A549 (cell line): ENCODE data around the gene PES1. TPM values are rescaled to one million over a fixed set of nuclear protein-coding genes. Genes with fewer than 3 reads are reported as not detected.

Experiments
- ATAC-seq, 2 experiments: fragments of 200-7000 bp in 1 of 2; fragments of >200 bp in 1 of 2; cut with Nextera tagmentation in 1 of 2; cut with Tn5 transposase in 1 of 2; 3 replicates each; pipeline versions ENCODE4 v1.8.0 to v1.9.1; 2018 to 2020; ENCODE audit warnings: mild to moderate bottlenecking in 1 of 2, moderate library complexity in 1 of 2
- CTCF ChIA-PET: fragments of 300-600 bp; sonication (Branson Sonifier 250); formaldehyde crosslinking; extraction: SDS; loops from one replicate; lab custom pipeline; 2021; ENCODE audit warnings: antibody characterized with exemption, inconsistent platforms; lab: Yijun Ruan, JAX
- POLR2A ChIA-PET: fragments of 350-600 bp; formaldehyde crosslinking; extraction: SDS; loops from one replicate; lab custom pipeline; 2021; ENCODE audit warnings: antibody characterized with exemption, inconsistent platforms; lab: Yijun Ruan, JAX
- DNase-seq, 2 experiments: peaks; one replicate each; pipeline versions ENCODE4 v3.0.0 to v3.0.0-alpha.2; 2011 to 2016; ENCODE audit warnings: low read depth in 1 of 2, low spot score in 1 of 2
- FAIRE-seq: peaks from 2 replicates; lab custom pipeline; 2011; peaks lifted over from hg19 to GRCh38; lab: Jason Lieb, UNC
- H3K27ac ChIP-seq, 2 experiments: fragments of >200 bp; sonication (Bioruptor Twin); formaldehyde crosslinking; 3 replicates each; pipeline ENCODE4 v1.5.1; 2016 to 2017
- H3K4me1 ChIP-seq: fragments of >200 bp; sonication (Bioruptor Twin); formaldehyde crosslinking; 3 replicates; pipeline ENCODE4 v1.6.1; 2016
- H3K4me2 ChIP-seq: fragments of >200 bp; sonication (Bioruptor Twin); formaldehyde crosslinking; 3 replicates; pipeline ENCODE4 v1.6.1; 2016
- H3K4me3 ChIP-seq: fragments of >200 bp; sonication (Bioruptor Twin); formaldehyde crosslinking; 3 replicates; pipeline ENCODE4 v1.5.1; 2016
- H3K9me3 ChIP-seq: fragments of >200 bp; sonication (Bioruptor Twin); formaldehyde crosslinking; 3 replicates; pipeline ENCODE4 v1.6.1; 2016
- CBX8 ChIP-seq: fragments of 200-600 bp; sonication (generic); IDR thresholded peaks from 2 replicates; pipeline ENCODE4 v1.6.1; 2016
- EHF ChIP-seq: fragments of 250-450 bp; sonication (Bioruptor Pico); IDR thresholded peaks from 2 replicates; pipeline ENCODE4 v1.5.0; 2020; ENCODE audit warnings: mild to moderate bottlenecking
- EHMT2 ChIP-seq: fragments of 200-600 bp; sonication (generic); IDR thresholded peaks from 2 replicates; pipeline ENCODE4 v1.6.1; 2016; ENCODE audit warnings: antibody characterized with exemption, low read depth, mild to moderate bottlenecking, moderate library complexity
- FOSL2 ChIP-seq, 2 experiments: fragments of 450-650 bp in 1 of 2; fragments of >200 bp in 1 of 2; sonication (Bioruptor Twin) in 1 of 2; formaldehyde crosslinking; IDR thresholded peaks; 2 replicates each; pipeline versions ENCODE4 v1.5.0 to v1.6.1; 2016 to 2020; ENCODE audit warnings: mild to moderate bottlenecking in 1 of 2, moderate library complexity in 1 of 2
- HEYL ChIP-seq: fragments of 250-450 bp; sonication (Bioruptor Pico); IDR thresholded peaks from 2 replicates; pipeline ENCODE4 v1.8.0; 2021; ENCODE audit warnings: mild to moderate bottlenecking, moderate library complexity
- JUN ChIP-seq, 2 experiments: fragments of >200 bp; sonication (Bioruptor Twin); formaldehyde crosslinking; IDR thresholded peaks; 2 replicates in 1 of 2; 3 replicates in 1 of 2; pipeline ENCODE4 v1.6.1; 2016 to 2017
- KDM5A ChIP-seq: fragments of 200-600 bp; sonication (generic); IDR thresholded peaks from 2 replicates; pipeline ENCODE4 v1.6.1; 2016; ENCODE audit warnings: antibody characterized with exemption, mild to moderate bottlenecking
- MAZ ChIP-seq: fragments of 150-350 bp; IDR thresholded peaks from 2 replicates; pipeline ENCODE4 v1.6.1; 2014; ENCODE audit warnings: antibody characterized with exemption, low read depth, low read length, borderline replicate concordance
- MYC ChIP-seq: IDR thresholded peaks from 2 replicates; pipeline ENCODE4 v1.6.1; 2012; ENCODE audit warnings: mild to moderate bottlenecking, inconsistent platforms, low read length, improper control_type of control experiment, borderline replicate concordance
- NPAS2 ChIP-seq: fragments of 250-450 bp; sonication (Bioruptor Pico); IDR thresholded peaks from 2 replicates; pipeline ENCODE4 v1.8.0; 2022; ENCODE audit warnings: mild to moderate bottlenecking, moderate library complexity, borderline replicate concordance
- RAD21 ChIP-seq, 2 experiments: fragments of >200 bp in 1 of 2; sonication (Bioruptor Twin) in 1 of 2; formaldehyde crosslinking in 1 of 2; IDR thresholded peaks in 1 of 2; conservative IDR thresholded peaks in 1 of 2; 2 replicates in 1 of 2; 3 replicates in 1 of 2; pipeline ENCODE4 v1.6.1; 2012 to 2018; ENCODE audit warnings: inconsistent platforms in 1 of 2
- SMC3 ChIP-seq: fragments of >200 bp; sonication (Bioruptor Twin); formaldehyde crosslinking; IDR thresholded peaks from 3 replicates; pipeline ENCODE4 v1.6.1; 2018; ENCODE audit warnings: inconsistent platforms
- ZC3H11A ChIP-seq: fragments of 450-650 bp; IDR thresholded peaks from 2 replicates; pipeline ENCODE4 v1.6.1; 2014; ENCODE audit warnings: antibody characterized with exemption, mild to moderate bottlenecking
- ZFP36 ChIP-seq: fragments of 450-650 bp; IDR thresholded peaks from 2 replicates; pipeline ENCODE4 v1.6.1; 2014; ENCODE audit warnings: borderline replicate concordance; ENCODE audit not compliant: partially characterized antibody
- WGBS: methylation state at CpG from one replicate; pipeline ENCODE4 v1.1.6; 2017; ENCODE audit errors: missing lambda C conversion rate; 5-methylcytosine and 5-hydroxymethylcytosine counted together
- polyA plus RNA-seq, 4 experiments: library from polyadenylated mRNA; depleted of rRNA in 3 of 4; stranded (reverse); fragments of >200 nt; fragmentation: RNase III in 1 of 4; extraction: RNeasy Plus Mini Kit Qiagen cat#74134 plus additional on column Dnase treatment in 1 of 4; gene quantifications; 2 replicates in 3 of 4; 3 replicates in 1 of 4; pipeline ENCODE4 v1.2.3, GENCODE V29; 2011 to 2017
- TF ChIP-seq, protein P1 (sequence below): IDR thresholded peaks from 2 replicates; pipeline ENCODE4 v1.6.1; 2012
- TF ChIP-seq, protein P2 (sequence below): IDR thresholded peaks from 2 replicates; pipeline ENCODE4 v1.6.1; 2012
- TF ChIP-seq, protein P3 (sequence below): fragments of >200 bp; sonication (Bioruptor Twin); formaldehyde crosslinking; IDR thresholded peaks from 3 replicates; pipeline ENCODE4 v1.5.1; 2016
- TF ChIP-seq, protein P4 (sequence below): fragments of 450-650 bp; IDR thresholded peaks from 2 replicates; pipeline ENCODE4 v1.6.1; 2014; ENCODE audit warnings: antibody characterized with exemption

Gene PES1
- polyA plus RNA-seq, 2 of the 4 experiments (the other 2 are of a cell fraction), result 107 to 111 TPM

DNA sequence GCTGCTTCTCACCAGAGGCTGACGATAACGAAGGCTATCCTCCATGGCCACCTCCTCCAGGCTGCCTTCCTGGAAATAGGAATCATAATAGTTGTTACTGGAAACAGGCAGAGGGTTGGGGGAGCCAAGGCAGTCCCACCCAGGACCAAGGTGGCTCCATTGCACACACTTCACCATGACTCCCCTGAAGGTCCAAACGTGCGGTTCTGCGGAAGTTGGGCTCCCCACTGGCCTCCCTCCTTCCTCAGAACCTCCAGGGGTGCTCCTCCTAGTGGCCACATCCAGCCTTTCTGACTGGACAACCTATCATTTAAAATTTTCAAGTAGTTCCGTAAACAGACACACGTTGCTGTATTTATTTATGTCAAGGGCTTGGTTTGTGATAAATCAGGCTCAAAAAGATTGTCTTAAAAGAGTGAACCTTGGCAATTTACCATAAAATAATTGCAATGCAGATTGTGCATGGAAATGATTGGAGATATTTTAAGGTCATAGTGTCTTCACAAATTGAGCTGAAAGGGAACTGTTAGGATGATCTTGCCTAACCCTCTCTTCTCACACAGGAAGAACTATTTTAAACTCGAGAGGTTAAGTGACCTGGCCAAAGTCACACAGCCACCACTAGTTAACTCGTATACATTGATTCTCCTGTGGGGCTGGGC, 13.9 kb upstream of the PES1 start:
- 16% methylated on average over 7 of the region's 9 CpGs for WGBS
- H3K4me3 ChIP-seq, result peak overlapping the region; percentile 51
- ATAC-seq (peak; percentile 75 to 78), DNase-seq (peak; percentile 69), FAIRE-seq (no peak)
- H3K4me1 ChIP-seq, result peaks cover 32% of the 10 kb centered on the region
- CTCF ChIA-PET, result interaction anchor here (0.7 to 1.9 kb wide), 12 partner anchors 8 to 432 kb away, joined by 3 to 7 read pairs (median 4); no protein-coding TSS in a partner anchor
- peak overlapping the region; percentile 78 to 90 for H3K27ac ChIP-seq
- POLR2A ChIA-PET, result no interaction called here
- TF ChIP-seq, protein P1, sequence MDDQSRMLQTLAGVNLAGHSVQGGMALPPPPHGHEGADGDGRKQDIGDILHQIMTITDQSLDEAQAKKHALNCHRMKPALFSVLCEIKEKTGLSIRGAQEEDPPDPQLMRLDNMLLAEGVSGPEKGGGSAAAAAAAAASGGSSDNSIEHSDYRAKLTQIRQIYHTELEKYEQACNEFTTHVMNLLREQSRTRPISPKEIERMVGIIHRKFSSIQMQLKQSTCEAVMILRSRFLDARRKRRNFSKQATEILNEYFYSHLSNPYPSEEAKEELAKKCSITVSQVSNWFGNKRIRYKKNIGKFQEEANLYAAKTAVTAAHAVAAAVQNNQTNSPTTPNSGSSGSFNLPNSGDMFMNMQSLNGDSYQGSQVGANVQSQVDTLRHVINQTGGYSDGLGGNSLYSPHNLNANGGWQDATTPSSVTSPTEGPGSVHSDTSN, result no peak
- peak; percentile 32 for TF ChIP-seq SMC3
- TF ChIP-seq, protein P2, sequence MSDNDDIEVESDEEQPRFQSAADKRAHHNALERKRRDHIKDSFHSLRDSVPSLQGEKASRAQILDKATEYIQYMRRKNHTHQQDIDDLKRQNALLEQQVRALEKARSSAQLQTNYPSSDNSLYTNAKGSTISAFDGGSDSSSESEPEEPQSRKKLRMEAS, result peak; percentile 60
- peak; percentile 94 for TF ChIP-seq ZFP36
- peak; percentile 21 to 31; a peak in 2 of 5 replicates for TF ChIP-seq RAD21 (conservative IDR thresholded peaks at IDR 0.05 in 1 of 2, IDR thresholded peaks at IDR 0.05 in 1 of 2)
- TF ChIP-seq, protein P3, sequence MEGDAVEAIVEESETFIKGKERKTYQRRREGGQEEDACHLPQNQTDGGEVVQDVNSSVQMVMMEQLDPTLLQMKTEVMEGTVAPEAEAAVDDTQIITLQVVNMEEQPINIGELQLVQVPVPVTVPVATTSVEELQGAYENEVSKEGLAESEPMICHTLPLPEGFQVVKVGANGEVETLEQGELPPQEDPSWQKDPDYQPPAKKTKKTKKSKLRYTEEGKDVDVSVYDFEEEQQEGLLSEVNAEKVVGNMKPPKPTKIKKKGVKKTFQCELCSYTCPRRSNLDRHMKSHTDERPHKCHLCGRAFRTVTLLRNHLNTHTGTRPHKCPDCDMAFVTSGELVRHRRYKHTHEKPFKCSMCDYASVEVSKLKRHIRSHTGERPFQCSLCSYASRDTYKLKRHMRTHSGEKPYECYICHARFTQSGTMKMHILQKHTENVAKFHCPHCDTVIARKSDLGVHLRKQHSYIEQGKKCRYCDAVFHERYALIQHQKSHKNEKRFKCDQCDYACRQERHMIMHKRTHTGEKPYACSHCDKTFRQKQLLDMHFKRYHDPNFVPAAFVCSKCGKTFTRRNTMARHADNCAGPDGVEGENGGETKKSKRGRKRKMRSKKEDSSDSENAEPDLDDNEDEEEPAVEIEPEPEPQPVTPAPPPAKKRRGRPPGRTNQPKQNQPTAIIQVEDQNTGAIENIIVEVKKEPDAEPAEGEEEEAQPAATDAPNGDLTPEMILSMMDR, result peak; percentile 64
- H3K4me2 ChIP-seq, result peak overlapping the region; percentile 89
- no peaks in the 10 kb centered on the region for H3K9me3 ChIP-seq

DNA sequence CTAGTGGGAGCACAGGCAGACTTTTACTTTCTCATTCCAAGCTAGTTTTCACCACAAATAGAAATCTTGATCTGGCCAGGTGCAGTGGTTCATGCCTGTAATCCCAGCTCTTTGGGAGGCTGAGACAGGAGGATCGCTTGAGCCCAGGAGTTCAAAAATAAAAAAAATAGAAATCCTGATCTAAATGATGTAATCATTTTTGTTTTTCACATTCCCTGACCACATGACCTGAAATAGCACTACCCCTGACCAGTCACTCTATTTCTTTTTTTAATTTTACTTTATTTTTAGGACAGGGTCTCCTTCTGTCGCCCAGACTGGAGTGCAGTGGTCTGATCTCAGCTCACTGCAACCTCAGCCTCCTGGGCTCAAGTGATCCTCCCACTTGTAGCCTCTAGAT, 13.0 kb upstream of the PES1 start:
- 87% methylated on average over 2 of the region's 2 CpGs for WGBS
- no peak for FAIRE-seq
- TF ChIP-seq NPAS2 (CRISPR knock-in tag), result no peak
- TF ChIP-seq MYC, result no peak
- no peak for TF ChIP-seq FOSL2 (IDR thresholded peaks at IDR 0.05)
- no peak for TF ChIP-seq FOSL2 (CRISPR knock-in tag; IDR thresholded peaks at IDR 0.05)
- TF ChIP-seq RAD21 (conservative IDR thresholded peaks at IDR 0.05 in 1 of 2, IDR thresholded peaks at IDR 0.05 in 1 of 2), result no peak
- TF ChIP-seq, protein P1, result no peak
- TF ChIP-seq KDM5A, result no peak
- no peak for TF ChIP-seq ZFP36
- TF ChIP-seq ZC3H11A, result no peak
- no peak for TF ChIP-seq CBX8
- TF ChIP-seq, protein P4, sequence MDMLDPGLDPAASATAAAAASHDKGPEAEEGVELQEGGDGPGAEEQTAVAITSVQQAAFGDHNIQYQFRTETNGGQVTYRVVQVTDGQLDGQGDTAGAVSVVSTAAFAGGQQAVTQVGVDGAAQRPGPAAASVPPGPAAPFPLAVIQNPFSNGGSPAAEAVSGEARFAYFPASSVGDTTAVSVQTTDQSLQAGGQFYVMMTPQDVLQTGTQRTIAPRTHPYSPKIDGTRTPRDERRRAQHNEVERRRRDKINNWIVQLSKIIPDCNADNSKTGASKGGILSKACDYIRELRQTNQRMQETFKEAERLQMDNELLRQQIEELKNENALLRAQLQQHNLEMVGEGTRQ, result no peak
- no peak for TF ChIP-seq HEYL (CRISPR knock-in tag)
- Histone ChIP-seq H3K4me3 (no peak overlapping the region), H3K4me1 (peaks cover 30% of the 10 kb centered on the region), H3K9me3 (no peaks in the 10 kb centered on the region), H3K4me2 (no peak overlapping the region; the same call in 2 of the 3 replicates), H3K27ac (peak overlapping the region in 1 of 2 experiments; percentile 90; a peak in 2 of 6 replicates)
- ATAC-seq, result no peak
- ChIA-PET CTCF (interaction anchor here (0.9 to 1.7 kb wide), 4 partner anchors 9 to 159 kb away, joined by 3 to 4 read pairs (median 3); no protein-coding TSS in a partner anchor), POLR2A (no interaction called here)
- no peak for DNase-seq

DNA sequence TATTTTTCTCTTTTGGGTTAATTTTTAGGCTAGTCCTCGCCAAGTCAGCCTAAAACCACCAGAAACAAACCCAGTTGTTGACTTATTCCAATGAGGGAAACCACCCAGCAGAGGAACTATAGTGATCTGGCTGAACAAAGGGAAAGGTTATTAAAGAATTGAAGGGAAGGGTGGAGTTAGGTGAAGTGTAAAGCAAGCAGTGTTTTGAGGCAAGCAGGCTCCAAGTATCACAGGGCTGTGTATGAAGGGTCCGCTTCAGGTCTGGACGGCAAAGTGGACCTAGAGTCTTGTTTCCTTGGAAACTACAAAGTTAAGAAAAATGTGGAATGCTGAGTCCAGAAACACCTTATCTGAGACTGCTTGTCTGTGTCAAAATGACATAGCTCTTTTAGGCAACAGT, 12.1 kb upstream of the PES1 start:
- ATAC-seq (no peak), DNase-seq (no peak), FAIRE-seq (no peak)
- TF ChIP-seq EHF (CRISPR knock-in tag), result no peak
- no peak for TF ChIP-seq FOSL2 (IDR thresholded peaks at IDR 0.05)
- TF ChIP-seq FOSL2 (CRISPR knock-in tag; IDR thresholded peaks at IDR 0.05), result no peak
- no peak for TF ChIP-seq EHMT2
- no peak for TF ChIP-seq MAZ
- TF ChIP-seq CBX8, result no peak
- TF ChIP-seq KDM5A, result no peak
- no peak for TF ChIP-seq JUN (IDR thresholded peaks at IDR 0.05)
- no peak for TF ChIP-seq SMC3
- H3K9me3 ChIP-seq, result no peaks in the 10 kb centered on the region
- no peak overlapping the region for H3K4me2 ChIP-seq
- ChIA-PET CTCF (interaction anchor here (0.9 to 1.7 kb wide), 4 partner anchors 8 to 158 kb away, joined by 3 to 4 read pairs (median 3); no protein-coding TSS in a partner anchor), POLR2A (no interaction called here)
- H3K4me3 ChIP-seq, result no peak overlapping the region
- whole genome bisulfite sequencing, result 79% methylated on average over 3 of the region's 3 CpGs
- peaks cover 21% of the 10 kb centered on the region for H3K4me1 ChIP-seq
- H3K27ac ChIP-seq, result no peak overlapping the region
